Endodermal cell (in vitro differentiated cells): ENCODE results near the gene VPS35. TPM values are rescaled to one million over a fixed set of nuclear protein-coding genes. Genes with fewer than 3 reads are reported as not detected.
A peak's percentile ranks its signal among the peaks of the same experiment; 100 is the strongest.

Experiments
- DNase-seq: peaks from one replicate; pipeline ENCODE4 v3.0.0-alpha.2; 2017
- H3K27ac ChIP-seq: 2 replicates; pipeline ENCODE4 v1.5.1; 2013; ENCODE audit warnings: mild to moderate bottlenecking, low read depth, low read length, moderate library complexity
- H3K27me3 ChIP-seq: 2 replicates; pipeline ENCODE4 v1.6.1; 2013; ENCODE audit warnings: mild to moderate bottlenecking, low read length, moderate library complexity; ENCODE audit not compliant: insufficient read depth, control insufficient read depth, poor library complexity, severe bottlenecking
- H3K36me3 ChIP-seq: 2 replicates; pipeline ENCODE4 v1.7.0; 2013; ENCODE audit warnings: mild to moderate bottlenecking, low read length, moderate library complexity; ENCODE audit not compliant: control insufficient read depth, insufficient read depth
- H3K4me1 ChIP-seq: one replicate; pipeline ENCODE4 v1.7.0; 2013; ENCODE audit warnings: low read length; ENCODE audit not compliant: control insufficient read depth, insufficient read depth
- H3K4me3 ChIP-seq: 2 replicates; pipeline ENCODE4 v1.5.1; 2013; ENCODE audit warnings: mild to moderate bottlenecking, low read length, moderate library complexity
- H3K9ac ChIP-seq: 2 replicates; pipeline ENCODE4 v1.6.1; 2013; ENCODE audit warnings: mild to moderate bottlenecking, low read length, moderate library complexity; ENCODE audit not compliant: poor library complexity, severe bottlenecking; ENCODE audit errors: extremely low read depth
- H3K9me3 ChIP-seq: 2 replicates; pipeline ENCODE4 v1.6.1; 2013; ENCODE audit warnings: mild to moderate bottlenecking, low read length, moderate library complexity; ENCODE audit not compliant: control insufficient read depth
- H3K27ac Mint-ChIP-seq: 2 replicates; pipeline ENCODE4 v1.8.0; 2020; ENCODE audit warnings: mixed read lengths
- H3K27me3 Mint-ChIP-seq: 2 replicates; pipeline ENCODE4 v1.8.0; 2021; ENCODE audit warnings: mild to moderate bottlenecking, mixed read lengths; ENCODE audit not compliant: insufficient read depth
- H3K36me3 Mint-ChIP-seq: 2 replicates; pipeline ENCODE4 v1.8.0; 2020; ENCODE audit warnings: low read depth, mixed read lengths
- H3K4me1 Mint-ChIP-seq: 2 replicates; pipeline ENCODE4 v1.8.0; 2020; ENCODE audit warnings: mixed read lengths
- H3K4me3 Mint-ChIP-seq: 2 replicates; pipeline ENCODE4 v1.8.0; 2020; ENCODE audit warnings: mild to moderate bottlenecking, moderate library complexity, mixed read lengths
- H3K9me3 Mint-ChIP-seq: 2 replicates; pipeline ENCODE4 v1.8.0; 2020; ENCODE audit warnings: mild to moderate bottlenecking, mixed read lengths
- WGBS, 2 experiments: methylation state at CpG; one replicate each; pipeline versions ENCODE4 v1.1.5 to v1.1.7; 2013; ENCODE audit warnings: missing lambda C conversion rate in 2 of 2, mixed read lengths in 1 of 2; ENCODE audit not compliant: insufficient coverage in 1 of 2, insufficient read length in 1 of 2; 5-methylcytosine and 5-hydroxymethylcytosine counted together
- total RNA-seq, 2 donors: library from RNA; stranded (reverse); fragmentation: NEBNext Ultra II Directional in 1 of 2; extraction: Animal tissue kit (Norgen Biotek cat#: 25700) in 1 of 2; gene quantifications; 2 replicates in 1 of 2; 3 replicates in 1 of 2; pipeline ENCODE4 v1.2.1, GENCODE V29; 2021
- TF ChIP-seq, protein P1 (sequence below): fragments of 200-600 bp; sonication (generic); conservative IDR thresholded peaks from 2 replicates; pipeline ENCODE4 v1.5.0; 2021; ENCODE audit warnings: antibody characterized with exemption, mild to moderate bottlenecking

The VPS35 gene
- total RNA-seq, 2 donors from 2014 or later: 95.7 to 119 TPM

DNA sequence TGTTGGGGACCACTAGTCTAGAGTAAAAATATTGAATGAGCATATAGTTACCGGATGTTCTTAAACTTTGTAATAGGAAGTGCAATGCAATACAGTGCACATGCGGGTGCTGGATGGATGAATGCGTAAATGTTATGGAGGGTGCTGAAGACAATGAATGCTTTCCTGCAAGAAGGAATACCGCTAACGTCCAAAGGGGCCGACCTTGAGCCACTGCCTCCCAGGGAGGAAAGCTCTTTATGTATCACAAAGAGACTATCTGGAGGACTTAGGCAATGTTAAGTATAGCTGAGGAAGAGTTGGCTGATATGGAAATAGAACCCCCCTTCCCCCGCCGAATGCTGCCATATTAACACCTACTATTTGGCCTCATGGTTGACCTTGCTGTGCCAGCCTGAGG lies 40.3 kb downstream of the VPS35 start:
- DNase-seq: peak; percentile 77

DNA sequence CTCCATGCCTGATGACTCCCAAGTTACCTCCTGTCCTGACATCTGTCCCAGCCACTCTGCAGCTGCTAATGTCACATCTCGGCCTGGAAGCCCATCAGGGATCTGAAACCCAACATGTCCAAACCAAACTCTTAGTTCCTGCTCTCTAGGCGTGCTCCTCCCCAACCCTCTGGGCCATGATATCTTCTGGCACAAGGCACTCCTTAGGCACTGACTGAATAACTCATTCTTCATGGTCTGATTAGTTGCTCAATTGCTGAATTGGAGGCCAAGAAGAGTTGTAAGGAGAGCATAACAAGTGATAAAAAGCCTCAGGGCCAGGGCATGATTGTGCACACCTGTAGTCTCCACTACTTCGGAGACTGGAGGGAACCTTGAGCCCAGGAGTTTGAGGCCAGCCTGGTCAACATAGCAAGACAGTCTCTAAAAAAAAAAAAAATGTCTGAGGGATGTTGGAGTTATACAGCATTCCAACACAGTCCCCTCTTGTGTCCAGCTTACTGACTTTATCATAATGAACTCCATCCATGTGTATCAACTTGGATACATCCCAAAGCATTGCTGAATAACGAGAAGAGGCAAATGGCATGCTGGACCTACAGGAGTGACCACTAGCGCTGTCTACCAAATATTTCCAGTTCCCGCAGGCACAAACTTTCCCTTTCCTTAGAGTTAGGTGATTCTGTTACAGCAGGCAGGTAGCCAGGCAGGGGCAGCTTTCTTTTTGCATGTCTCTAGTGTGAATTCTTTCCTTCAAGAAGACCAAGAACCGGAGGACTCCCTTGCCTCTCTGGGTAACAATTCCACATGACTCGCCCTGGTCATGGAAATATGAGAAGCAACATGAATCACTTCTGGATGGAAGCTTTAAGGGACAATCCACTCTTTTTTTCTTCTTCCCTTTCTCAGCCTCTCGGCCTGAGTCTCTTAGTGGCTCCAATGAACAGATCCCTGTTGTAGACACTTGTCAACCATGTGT lies 49.7 kb downstream of the VPS35 start:
- H3K4me3 Mint-ChIP-seq: no peak overlapping the region

More for the DNA sequence above, 40.3 kb downstream of the VPS35 start:
- Histone ChIP-seq H3K27ac (no peak overlapping the region), H3K4me1 (no peaks in the 10 kb centered on the region), H3K4me3 (no peak overlapping the region), H3K9ac (no peak overlapping the region), H3K36me3 (no peaks in the 10 kb centered on the region), H3K27me3 (no peaks in the 10 kb centered on the region), H3K9me3 (no peaks in the 10 kb centered on the region)
- H3K27me3 Mint-ChIP-seq: peaks cover 17% of the 10 kb centered on the region
- no peak overlapping the region for H3K27ac Mint-ChIP-seq
- TF ChIP-seq, protein P1, sequence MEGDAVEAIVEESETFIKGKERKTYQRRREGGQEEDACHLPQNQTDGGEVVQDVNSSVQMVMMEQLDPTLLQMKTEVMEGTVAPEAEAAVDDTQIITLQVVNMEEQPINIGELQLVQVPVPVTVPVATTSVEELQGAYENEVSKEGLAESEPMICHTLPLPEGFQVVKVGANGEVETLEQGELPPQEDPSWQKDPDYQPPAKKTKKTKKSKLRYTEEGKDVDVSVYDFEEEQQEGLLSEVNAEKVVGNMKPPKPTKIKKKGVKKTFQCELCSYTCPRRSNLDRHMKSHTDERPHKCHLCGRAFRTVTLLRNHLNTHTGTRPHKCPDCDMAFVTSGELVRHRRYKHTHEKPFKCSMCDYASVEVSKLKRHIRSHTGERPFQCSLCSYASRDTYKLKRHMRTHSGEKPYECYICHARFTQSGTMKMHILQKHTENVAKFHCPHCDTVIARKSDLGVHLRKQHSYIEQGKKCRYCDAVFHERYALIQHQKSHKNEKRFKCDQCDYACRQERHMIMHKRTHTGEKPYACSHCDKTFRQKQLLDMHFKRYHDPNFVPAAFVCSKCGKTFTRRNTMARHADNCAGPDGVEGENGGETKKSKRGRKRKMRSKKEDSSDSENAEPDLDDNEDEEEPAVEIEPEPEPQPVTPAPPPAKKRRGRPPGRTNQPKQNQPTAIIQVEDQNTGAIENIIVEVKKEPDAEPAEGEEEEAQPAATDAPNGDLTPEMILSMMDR: peak; percentile 66
- peaks cover 17% of the 10 kb centered on the region for H3K4me1 Mint-ChIP-seq
- WGBS, 2 experiments: 78 to 87% methylated on average over 6 to 8 of the region's 8 CpGs
- H3K4me3 Mint-ChIP-seq: no peak overlapping the region
- H3K9me3 Mint-ChIP-seq: peaks cover 23% of the 10 kb centered on the region
- H3K36me3 Mint-ChIP-seq: no peaks in the 10 kb centered on the region

More for the DNA sequence above, 49.7 kb downstream of the VPS35 start:
- no peaks in the 10 kb centered on the region for H3K4me1 Mint-ChIP-seq
- no peaks in the 10 kb centered on the region for H3K36me3 Mint-ChIP-seq
- no peak overlapping the region for H3K27ac Mint-ChIP-seq
- no peaks in the 10 kb centered on the region for H3K36me3 ChIP-seq
- no peak overlapping the region for H3K4me3 ChIP-seq
- H3K27me3 ChIP-seq: peaks cover 4% of the 10 kb centered on the region
- 89% methylated on average over 7 to 9 of the region's 9 CpGs for WGBS, 2 experiments
- H3K9ac ChIP-seq: no peak overlapping the region
- H3K27ac ChIP-seq: no peak overlapping the region
- DNase-seq: peak; percentile 13
- H3K9me3 Mint-ChIP-seq: peaks cover 14% of the 10 kb centered on the region
- H3K4me1 ChIP-seq: no peaks in the 10 kb centered on the region
- no peaks in the 10 kb centered on the region for H3K9me3 ChIP-seq
- H3K27me3 Mint-ChIP-seq: peaks cover 49% of the 10 kb centered on the region
- TF ChIP-seq, protein P1: no peak
